NCI-H2171 (cell line): ENCODE measurements around the gene PSMB4.
A peak's percentile ranks its signal among the peaks of the same experiment; 100 is the strongest.
"Not testable (repeated sequence)": the region's sequence is repeated elsewhere in the genome, so short reads cannot be mapped to it uniquely, and the experiment has no call there.

Source experiments
- DNase-seq: peaks from one replicate; lab custom pipeline; 2025; lab: John Stamatoyannopoulos, UW

Gene PSMB4

GRCh38 chr1:151399324-151400171 is at the start of gene PSMB4:
PSMB4 (plus strand) TSS chr1:151399573; CDS start chr1:151399588, 15 bp downstream.
- peak; percentile 89 for DNase-seq

- not testable (repeated sequence) for DNase-seq
Observed at GRCh38 chr1:151350323-151350722, 49.0 kb upstream of the PSMB4 start.

GRCh38 chr1:151352021-151352718 is 47.2 kb upstream of the PSMB4 start:
- DNase-seq: no peak

DNA sequence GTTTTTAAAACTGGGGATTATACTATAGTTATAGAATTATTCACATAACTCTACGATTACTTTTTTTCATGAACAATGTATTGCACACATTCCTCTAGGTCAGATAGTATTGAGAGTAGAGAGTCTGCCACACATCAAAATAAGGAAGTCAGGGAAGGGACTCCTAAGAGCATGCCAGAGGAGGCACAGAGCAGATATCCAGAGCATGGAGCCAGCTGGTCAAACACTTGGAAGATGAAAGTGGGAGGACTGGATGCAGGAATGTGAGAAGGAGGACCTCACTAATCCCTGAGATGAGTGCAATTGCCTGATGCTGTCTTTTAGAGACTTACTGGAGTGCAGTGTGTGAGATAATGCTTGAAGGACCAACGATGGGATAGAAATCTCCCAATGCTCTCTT is 42.7 kb upstream of the PSMB4 start:
- no peak for DNase-seq

GRCh38 chr1:151361883-151362282 is 37.5 kb upstream of the PSMB4 start:
- DNase-seq: no peak

DNA sequence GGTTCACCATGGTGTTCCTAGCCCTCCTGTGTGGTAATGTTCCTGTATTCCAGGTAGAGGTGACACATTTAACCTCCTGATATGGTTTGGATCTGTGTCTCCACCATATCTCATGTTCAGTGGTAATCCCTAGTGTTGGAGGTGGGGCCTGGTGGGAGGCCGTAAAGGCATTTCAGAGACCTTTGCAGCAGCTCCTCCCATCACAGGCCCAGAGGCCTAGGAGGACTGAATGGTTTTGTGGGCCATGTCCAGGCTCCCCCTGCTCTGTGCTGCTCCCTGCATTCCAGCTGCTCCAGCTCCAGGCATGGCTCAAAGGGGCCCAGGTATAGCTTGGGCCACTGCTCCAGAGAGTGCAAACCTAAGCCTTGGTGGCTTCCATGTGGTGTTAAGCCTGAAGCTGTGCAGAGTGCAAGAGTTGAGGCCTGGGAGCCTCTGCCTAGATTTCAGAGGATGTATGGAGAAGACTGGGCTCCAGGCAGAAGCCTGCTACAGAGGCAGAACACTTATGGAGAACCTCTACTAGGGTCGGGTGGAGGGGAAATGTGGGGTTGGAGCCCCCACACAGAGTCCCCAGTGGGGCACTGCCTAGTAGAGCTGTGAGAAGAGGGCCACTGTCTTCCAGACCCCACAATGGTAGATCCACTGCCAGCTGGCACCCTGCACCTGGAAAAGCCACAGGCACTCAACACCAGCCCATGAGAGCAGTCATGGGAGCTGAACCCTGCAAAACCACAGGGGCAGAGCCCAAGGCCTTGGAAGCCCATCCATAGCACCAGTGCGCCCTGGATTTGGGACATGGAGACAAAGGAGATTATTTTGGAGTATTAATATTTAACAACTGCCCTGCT is 36.8 kb upstream of the PSMB4 start:
- no peak for DNase-seq

- DNase-seq: no peak
Observed at GRCh38 chr1:151364996-151365395, 34.4 kb upstream of the PSMB4 start.

- no peak for DNase-seq
Observed at GRCh38 chr1:151367658-151368392, 31.5 kb upstream of the PSMB4 start.

DNA sequence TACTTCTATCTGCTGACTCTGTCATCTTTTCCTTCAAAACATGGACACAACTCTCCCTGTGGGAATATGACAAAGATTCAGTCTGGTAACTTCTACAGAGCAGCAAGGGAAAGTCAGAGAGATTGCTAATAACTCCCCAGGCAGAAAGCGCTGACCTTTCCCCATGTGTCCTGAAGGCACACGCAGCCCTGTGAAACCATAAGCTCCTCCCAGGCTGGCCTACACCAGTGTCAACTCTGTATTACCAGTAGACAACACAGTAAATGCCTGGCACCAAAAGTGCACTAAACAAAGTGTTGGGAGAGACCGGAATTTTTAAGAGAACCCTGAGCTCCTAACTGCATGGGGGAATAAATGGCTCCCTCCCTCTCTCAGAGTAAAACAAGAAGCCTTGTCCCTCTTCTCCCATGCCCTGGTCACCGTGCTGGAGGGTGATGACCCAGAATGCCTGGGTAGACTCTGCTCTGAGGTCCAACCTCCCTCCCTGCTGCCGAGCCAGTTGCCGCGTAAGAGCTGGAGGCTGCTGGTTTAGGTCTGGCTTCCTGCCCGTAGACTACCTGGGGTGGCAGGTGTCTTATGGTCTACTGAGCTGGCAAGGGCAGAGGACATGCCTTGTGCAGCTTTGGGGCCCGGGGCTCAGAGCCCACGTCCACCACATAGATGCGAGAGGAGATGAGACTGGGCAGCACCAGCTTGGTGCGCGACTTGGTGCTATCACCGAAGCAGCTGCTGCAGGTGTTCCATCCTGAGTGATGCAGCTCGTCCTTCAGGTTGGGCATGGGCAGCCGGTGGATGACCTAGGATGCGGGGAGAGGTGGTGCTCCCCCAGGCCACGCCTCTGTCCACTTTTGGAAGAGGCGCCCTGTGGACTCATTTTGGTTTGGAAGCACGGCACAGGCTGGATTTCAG is 30.7 kb upstream of the PSMB4 start:
- DNase-seq: no peak

DNA sequence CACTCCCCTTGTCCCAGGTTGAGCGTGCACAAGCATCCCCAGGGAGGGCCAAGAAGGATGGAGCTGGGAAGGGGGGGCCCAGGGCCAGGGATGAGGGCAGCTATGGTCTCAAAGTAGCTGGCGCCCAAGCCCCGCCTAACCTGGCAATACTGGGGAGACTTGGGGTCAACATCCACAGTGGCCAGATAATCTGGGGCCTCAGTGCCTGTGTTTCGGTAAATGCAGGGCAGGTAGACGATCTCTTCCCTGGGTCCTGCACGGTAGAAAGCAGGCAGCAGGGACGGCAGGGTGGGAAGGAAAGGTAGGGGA is 30.1 kb upstream of the PSMB4 start:
- DNase-seq: no peak

DNA sequence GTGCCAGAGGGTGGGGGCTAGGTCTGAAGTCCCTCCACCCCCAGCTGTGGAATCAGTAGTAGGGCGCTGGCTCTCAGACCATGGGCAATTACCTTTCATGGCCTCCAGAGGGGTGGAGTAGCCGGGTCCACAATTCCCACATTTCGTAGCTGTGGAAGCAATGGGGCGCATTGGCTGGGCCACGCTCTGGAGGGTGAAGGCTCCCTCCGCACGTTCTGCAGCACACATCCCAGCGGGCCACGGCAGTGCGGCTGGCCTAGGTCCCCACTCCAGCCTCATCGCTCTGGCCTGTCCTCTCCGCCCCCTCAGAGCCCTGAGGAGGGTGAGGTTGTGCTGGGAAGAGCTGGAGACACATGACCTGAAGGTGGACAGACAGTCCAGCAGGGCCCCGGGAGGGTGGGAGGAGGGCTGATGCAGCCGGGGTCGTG is 29.7 kb upstream of the PSMB4 start:
- DNase-seq: no peak

GRCh38 chr1:151370211-151370911 is 29.0 kb upstream of the PSMB4 start:
- DNase-seq: no peak

GRCh38 chr1:151371370-151372057 is 27.9 kb upstream of the PSMB4 start:
- DNase-seq: peak; percentile 41

GRCh38 chr1:151372058-151372934 is 27.1 kb upstream of the PSMB4 start, which contains the start of gene SELENBP1:
SELENBP1 (minus strand) TSS chr1:151372705; CDS start chr1:151372641, 64 bp downstream.
- peak; percentile 26 for DNase-seq

DNA sequence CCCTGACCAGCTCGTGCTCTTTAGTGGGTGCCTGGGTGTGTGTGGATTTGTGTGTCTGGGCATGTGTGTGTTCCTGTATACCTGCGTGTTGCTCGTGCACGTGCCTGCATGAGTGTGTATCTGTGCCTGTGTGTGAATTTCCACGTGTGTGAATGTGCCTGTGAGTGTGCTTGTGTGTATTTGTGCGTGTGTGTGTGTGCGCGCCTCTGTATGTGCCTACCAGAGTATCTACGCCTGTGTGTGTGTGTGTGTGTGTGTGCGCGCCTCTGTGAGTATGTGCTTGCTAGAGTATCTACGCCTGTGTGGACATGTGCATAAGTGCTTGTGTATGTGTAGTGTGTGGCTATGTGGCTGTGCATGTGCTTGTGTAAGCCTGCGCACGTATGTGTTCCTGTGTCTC is 26.2 kb upstream of the PSMB4 start:
- no peak for DNase-seq

DNA sequence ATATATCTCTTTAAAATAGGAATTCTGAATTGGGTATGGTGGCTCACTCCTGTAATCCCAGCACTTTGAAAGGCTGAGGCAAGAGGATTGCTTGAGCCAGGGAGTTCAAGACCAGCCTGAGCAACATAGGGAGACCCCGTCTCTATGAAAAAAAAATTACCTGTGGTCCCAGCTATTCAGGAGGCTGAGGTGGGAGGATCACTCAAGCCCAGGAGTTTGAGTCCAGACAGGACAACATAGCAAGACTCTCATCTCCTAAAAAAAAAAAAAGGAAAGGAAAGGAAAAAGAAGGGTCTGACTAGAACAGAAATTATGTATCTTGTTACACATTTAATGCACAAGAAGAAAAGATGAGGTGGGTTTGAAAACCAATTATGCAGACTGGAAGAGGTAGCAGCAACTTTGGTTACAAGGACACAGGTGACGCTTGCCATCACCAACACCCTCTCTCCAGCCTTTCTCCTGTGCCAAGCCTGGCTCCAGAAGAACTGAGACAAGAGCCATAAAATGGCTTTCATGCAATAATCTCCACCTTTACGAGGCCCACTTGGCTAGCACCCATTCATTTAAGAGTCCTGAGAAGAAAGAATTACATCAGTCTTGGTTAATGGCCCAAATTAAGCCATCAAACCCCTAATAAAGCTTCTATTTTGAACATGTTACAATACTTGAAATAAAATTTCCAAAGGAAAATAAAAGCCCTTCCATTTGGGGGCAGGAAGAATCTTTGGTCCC is 22.1 kb upstream of the PSMB4 start:
- DNase-seq: no peak

GRCh38 chr1:151384584-151384983 is 14.8 kb upstream of the PSMB4 start:
- no peak for DNase-seq

DNA sequence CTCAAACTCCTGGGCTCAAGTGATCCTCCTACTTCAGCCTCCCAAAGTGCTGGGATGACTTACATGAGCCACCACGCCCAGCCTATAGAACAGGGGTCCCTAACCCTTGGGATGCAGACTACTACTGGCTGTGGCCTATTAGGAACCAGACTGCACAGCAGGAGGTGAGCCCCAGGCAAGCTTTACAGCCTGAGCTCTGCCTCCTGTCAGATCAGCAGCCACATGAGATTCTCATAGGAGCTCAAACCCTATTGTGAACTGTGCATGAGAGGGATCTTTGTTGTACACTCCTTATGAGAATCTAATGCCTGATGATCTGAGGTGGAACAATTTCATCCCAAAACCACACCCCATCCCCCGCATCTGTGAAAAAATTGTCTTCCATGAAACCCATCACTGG is 13.4 kb upstream of the PSMB4 start:
- DNase-seq: no peak
